Mucosa of descending colon (tissue), 3 donors: Measurements from ENCODE around the gene HBD. TPM values are rescaled to one million over a fixed set of nuclear protein-coding genes. Genes with fewer than 3 reads are reported as not detected.
"Not testable (repeated sequence)": the region's sequence is repeated elsewhere in the genome, so short reads cannot be mapped to it uniquely, and the experiment has no call there.

Experiments used
- ATAC-seq: fragments of 200-7000 bp; cut with Tn5 transposase; one replicate; pipeline ENCODE4 v1.9.1; 2020; ENCODE audit warnings: mild to moderate bottlenecking, moderate library complexity
- DNase-seq, 3 donors: peaks; one replicate each; pipeline ENCODE4 v3.0.0-alpha.2; 2020
- H3K36me3 ChIP-seq: fragments of 200-600 bp; one replicate; pipeline ENCODE4 v1.8.0; 2021; ENCODE audit warnings: low read depth, mild to moderate bottlenecking
- H3K4me1 ChIP-seq: fragments of 200-600 bp; one replicate; pipeline ENCODE4 v1.8.0; 2021; ENCODE audit warnings: low read depth, mild to moderate bottlenecking
- H3K4me3 ChIP-seq: fragments of 200-600 bp; one replicate; pipeline ENCODE4 v1.8.0; 2021; ENCODE audit warnings: mild to moderate bottlenecking
- H3K9me3 ChIP-seq: fragments of 200-600 bp; one replicate; pipeline ENCODE4 v1.8.0; 2021; ENCODE audit warnings: mild to moderate bottlenecking
- CTCF ChIP-seq: fragments of 200-600 bp; IDR thresholded peaks from one replicate; pipeline ENCODE4 v1.8.0; 2022; ENCODE audit warnings: antibody characterized with exemption, mild to moderate bottlenecking
- intact Hi-C, 2 donors: fragments of 100-400 bp; cut with DNase I in 1 of 2; cut with micrococcal nuclease in 1 of 2; formaldehyde crosslinking; loops; one replicate each; pipeline versions ENCODE4 v1.11.0 to v1.11.1; 2022; cut with DNase I, micrococcal nuclease
- total RNA-seq, 3 donors: library from RNA; stranded (reverse); fragmentation: NEBNext Ultra II Directional in 2 of 3; extraction: Animal tissue kit (Norgen Biotek cat#: 25700) in 2 of 3; gene quantifications; one replicate each; pipeline versions ENCODE4 v1.2.1 to v1.2.4, GENCODE V29; 2021 to 2023
- donor health status: DM: no; HTN: no; CAD: no; lungs with moderate emphysema.
- donor health status: DM: no; HTN: no; CAD: no.
- donor health status: DM: no; HTN: yes; CAD: no.

Gene HBD
- total RNA-seq, 3 donors from 2014 or later: not detected

GRCh38 chr11:5258543-5259262, 24.4 kb upstream of the HBD start:
- ATAC-seq (no peak), DNase-seq (no peak)
- intact Hi-C loops: no loop called here
- no peak for TF ChIP-seq CTCF
- H3K4me1 ChIP-seq: no peaks in the 10 kb centered on the region
- no peaks in the 10 kb centered on the region for H3K36me3 ChIP-seq
- H3K4me3 ChIP-seq: no peak overlapping the region
- H3K9me3 ChIP-seq: no peaks in the 10 kb centered on the region

GRCh38 chr11:5257296-5257695, 23.0 kb upstream of the HBD start:
- no peaks in the 10 kb centered on the region for H3K36me3 ChIP-seq
- H3K4me3 ChIP-seq: no peak overlapping the region
- no peaks in the 10 kb centered on the region for H3K9me3 ChIP-seq
- ATAC-seq (no peak), DNase-seq (no peak)
- TF ChIP-seq CTCF: no peak
- no peaks in the 10 kb centered on the region for H3K4me1 ChIP-seq
- intact Hi-C loops: no loop called here

- H3K4me3 ChIP-seq, intact Hi-C loops, H3K4me1 ChIP-seq, H3K36me3 ChIP-seq, H3K9me3 ChIP-seq, ATAC-seq, DNase-seq: not testable (repeated sequence)
Measured at GRCh38 chr11:5254646-5255413, 20.5 kb upstream of the HBD start, which contains the start of gene HBG2. HBG2 (minus strand) TSS chr11:5254781; CDS start chr11:5254728, 53 bp downstream.

- H3K4me1 ChIP-seq, H3K36me3 ChIP-seq, H3K9me3 ChIP-seq, DNase-seq, ATAC-seq, H3K4me3 ChIP-seq, intact Hi-C loops: not testable (repeated sequence)
Measured at GRCh38 chr11:5254023-5254422, 19.7 kb upstream of the HBD start.

GRCh38 chr11:5253440-5253839, 19.2 kb upstream of the HBD start:
- intact Hi-C loops, DNase-seq, ATAC-seq, H3K9me3 ChIP-seq, H3K4me3 ChIP-seq, H3K36me3 ChIP-seq, H3K4me1 ChIP-seq: not testable (repeated sequence)

- intact Hi-C loops: no loop called here
- no peak for TF ChIP-seq CTCF
- ATAC-seq (no peak), DNase-seq (no peak)
- no peaks in the 10 kb centered on the region for H3K9me3 ChIP-seq
- H3K36me3 ChIP-seq: no peaks in the 10 kb centered on the region
- H3K4me1 ChIP-seq: no peaks in the 10 kb centered on the region
- H3K4me3 ChIP-seq: no peak overlapping the region
Measured at GRCh38 chr11:5252919-5253265, 18.6 kb upstream of the HBD start.

- no peak for DNase-seq
- Histone ChIP-seq H3K9me3 (no peaks in the 10 kb centered on the region), H3K4me3 (no peak overlapping the region), H3K4me1 (no peaks in the 10 kb centered on the region), H3K36me3 (no peaks in the 10 kb centered on the region)
- intact Hi-C loops: no loop called here
- ATAC-seq: no peak
- TF ChIP-seq CTCF: no peak
Measured at GRCh38 chr11:5252192-5252918, 18.1 kb upstream of the HBD start.
